Left ventricle myocardium inferior (tissue), 1 donor: Measurements from ENCODE around the gene TIMM17A. TPM values are rescaled to one million over a fixed set of nuclear protein-coding genes. Genes with fewer than 3 reads are reported as not detected.
A peak's percentile ranks its signal among the peaks of the same experiment; 100 is the strongest.

Experiments used
- DNase-seq: peaks from one replicate; pipeline ENCODE4 v3.0.0-alpha.2; 2020
- H3K27ac ChIP-seq: fragments of 200-600 bp; replicated peaks from 2 replicates; pipeline ENCODE4 v1.8.0; 2021
- H3K27me3 ChIP-seq: fragments of 200-600 bp; 2 replicates; pipeline ENCODE4 v1.8.0; 2021; ENCODE audit warnings: low read depth
- H3K36me3 ChIP-seq: fragments of 200-600 bp; 2 replicates; pipeline ENCODE4 v1.8.0; 2021
- H3K4me1 ChIP-seq: fragments of 200-600 bp; 2 replicates; pipeline ENCODE4 v1.8.0; 2021
- H3K4me3 ChIP-seq: fragments of 200-600 bp; 2 replicates; pipeline ENCODE4 v1.8.0; 2021; ENCODE audit warnings: mild to moderate bottlenecking, moderate library complexity
- H3K9me3 ChIP-seq: fragments of 200-600 bp; replicated peaks from 2 replicates; pipeline ENCODE4 v1.8.0; 2021
- CTCF ChIP-seq: fragments of 200-600 bp; IDR thresholded peaks from 2 replicates; pipeline ENCODE4 v1.8.0; 2021; ENCODE audit warnings: antibody characterized with exemption, mild to moderate bottlenecking, borderline replicate concordance
- intact Hi-C: fragments of 100-400 bp; cut with micrococcal nuclease; formaldehyde crosslinking; loops from one replicate; pipeline ENCODE4 v1.11.0; 2022
- total RNA-seq: library from RNA; stranded (reverse); fragmentation: NEBNext Ultra II Directional; extraction: Animal tissue kit (Norgen Biotek cat#: 25700); gene quantifications from one replicate; pipeline ENCODE4 v1.2.1, GENCODE V29; 2021
- donor health status: DM: no; HTN: yes; CAD: no; lungs with severe emphysema.

The TIMM17A gene
- total RNA-seq, 1 donor from 2014 or later = 87.5 TPM

DNA sequence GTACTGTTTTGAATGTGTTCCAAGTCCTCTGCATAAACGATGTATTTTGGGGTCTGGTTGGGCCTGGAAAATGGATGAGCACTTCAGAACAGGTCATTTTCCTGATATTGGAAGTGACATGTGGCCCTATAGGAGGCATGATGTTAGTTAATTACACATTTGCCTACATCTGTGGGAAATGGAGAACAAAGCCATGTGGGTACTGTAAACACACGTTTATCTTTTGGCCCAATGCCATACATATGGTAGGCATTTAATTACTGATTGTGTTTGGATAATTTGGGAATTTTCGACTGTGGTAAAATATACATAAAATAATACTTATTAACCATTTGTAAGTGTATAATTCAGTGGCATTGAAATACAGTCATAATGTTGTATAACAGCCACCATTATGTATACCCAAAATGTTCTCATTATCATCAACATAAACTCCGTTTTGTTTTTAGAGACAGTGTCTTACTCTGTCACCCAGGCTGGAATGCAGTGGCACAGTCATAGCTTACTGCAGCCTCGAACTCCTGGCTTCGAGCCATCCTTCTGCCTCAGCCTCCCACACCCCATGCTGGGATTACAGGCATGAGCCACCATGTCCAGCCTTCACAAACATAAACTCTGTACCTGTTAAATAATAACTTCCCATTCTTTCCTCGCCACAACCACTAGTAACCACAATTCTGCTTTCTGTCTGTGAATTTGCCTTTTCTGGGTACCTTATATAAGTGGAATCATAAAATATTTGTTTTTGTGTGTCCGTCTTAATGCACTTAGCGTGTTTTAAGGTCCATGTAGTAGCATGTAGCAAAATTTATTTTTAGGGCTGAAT, 15.2 kb downstream of the TIMM17A start:
- H3K4me3 ChIP-seq = no peak overlapping the region
- H3K4me1 ChIP-seq = peaks cover 9% of the 10 kb centered on the region
- TF ChIP-seq CTCF = no peak
- H3K9me3 ChIP-seq = no peaks in the 10 kb centered on the region
- H3K36me3 ChIP-seq = peaks cover 53% of the 10 kb centered on the region
- H3K27ac ChIP-seq = no peak overlapping the region
- H3K27me3 ChIP-seq = no peaks in the 10 kb centered on the region
- intact Hi-C loops = loop anchor here (5.0 kb wide), 2 partner anchors 73 to 93 kb away; no protein-coding TSS in a partner anchor
- DNase-seq = no peak

- no peak for TF ChIP-seq CTCF
Measured at GRCh38 chr1:201982082-201982622, 26.8 kb downstream of the TIMM17A start.

GRCh38 chr1:201982623-201983379, 27.5 kb downstream of the TIMM17A start, which contains the start of gene RNPEP:
Gene RNPEP, plus strand, starts transcription at chr1:201982648. Its CDS starts 19 bp downstream, at chr1:201982667.
- peak; percentile 80 for DNase-seq
- Histone ChIP-seq H3K4me1 (peaks cover 49% of the 10 kb centered on the region), H3K27me3 (no peaks in the 10 kb centered on the region), H3K27ac (peak within 1 kb of the TSS; percentile 96), H3K36me3 (no peaks in the 10 kb centered on the region), H3K4me3 (peak within 1 kb of the TSS; percentile 89), H3K9me3 (no peaks in the 10 kb centered on the region)
- TF ChIP-seq CTCF = peak; percentile 36
- intact Hi-C loops = no loop called here

More at GRCh38 chr1:201982082-201982622, 26.8 kb downstream of the TIMM17A start:
- Histone ChIP-seq H3K36me3 (no peaks in the 10 kb centered on the region), H3K4me1 (peaks cover 46% of the 10 kb centered on the region), H3K9me3 (no peaks in the 10 kb centered on the region), H3K27ac (peak overlapping the region; percentile 96), H3K27me3 (no peaks in the 10 kb centered on the region), H3K4me3 (peak overlapping the region; percentile 89)
- peak; percentile 84 for DNase-seq
- intact Hi-C loops = no loop called here

GRCh38 chr1:201983380-201983805, 28.1 kb downstream of the TIMM17A start:
- Histone ChIP-seq H3K27me3 (no peaks in the 10 kb centered on the region), H3K4me1 (peaks cover 49% of the 10 kb centered on the region), H3K36me3 (no peaks in the 10 kb centered on the region), H3K27ac (peak overlapping the region; percentile 96), H3K9me3 (no peaks in the 10 kb centered on the region), H3K4me3 (peak overlapping the region; percentile 89)
- DNase-seq = no peak
- TF ChIP-seq CTCF = no peak
- intact Hi-C loops = no loop called here

- Histone ChIP-seq H3K4me3 (no peak overlapping the region), H3K27me3 (no peaks in the 10 kb centered on the region), H3K27ac (peak overlapping the region; percentile 96), H3K36me3 (peaks cover 9% of the 10 kb centered on the region), H3K9me3 (no peaks in the 10 kb centered on the region), H3K4me1 (peaks cover 51% of the 10 kb centered on the region)
- no peak for DNase-seq
- intact Hi-C loops = no loop called here
- TF ChIP-seq CTCF = no peak
Measured at GRCh38 chr1:201984446-201984845, 29.1 kb downstream of the TIMM17A start.
